NCI-H2107 treated with DMSO at 0.1 percent for 48 hours (cell line): ENCODE data around the gene HDLBP.

Experiments
- DNase-seq: peaks from one replicate; lab custom pipeline; 2025; ENCODE audit not compliant: unreplicated experiment; lab: John Stamatoyannopoulos, UW

HDLBP gene

DNA sequence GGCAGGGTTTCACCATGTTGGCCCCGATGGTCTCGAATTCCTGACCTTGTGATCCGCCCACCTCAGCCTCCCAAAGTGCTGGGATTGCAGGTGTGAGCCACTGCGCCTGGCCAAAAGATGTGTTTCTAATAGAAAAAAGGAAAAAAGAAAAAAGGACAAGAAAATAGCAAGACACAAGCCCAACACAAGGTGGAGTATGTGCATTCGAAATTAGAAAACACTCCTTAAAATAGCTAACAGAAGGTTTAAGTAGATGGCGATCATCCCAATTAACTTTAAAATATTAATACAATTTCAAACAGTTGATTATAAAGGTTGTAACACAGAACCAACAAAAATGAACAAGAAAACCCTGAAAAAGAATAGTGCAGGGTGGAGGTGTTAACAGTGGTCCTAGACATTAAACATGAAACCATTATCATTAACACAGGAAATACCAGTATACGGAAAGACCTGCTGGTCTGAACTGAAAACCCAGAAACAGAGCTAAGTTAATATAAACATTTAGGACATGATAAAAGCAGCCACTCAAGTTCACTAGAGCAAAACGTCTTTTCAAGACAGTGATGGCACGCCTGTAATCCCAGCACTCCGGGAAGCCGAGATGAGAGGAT, 57.9 kb downstream of the HDLBP start:
- DNase-seq: no peak

DNA sequence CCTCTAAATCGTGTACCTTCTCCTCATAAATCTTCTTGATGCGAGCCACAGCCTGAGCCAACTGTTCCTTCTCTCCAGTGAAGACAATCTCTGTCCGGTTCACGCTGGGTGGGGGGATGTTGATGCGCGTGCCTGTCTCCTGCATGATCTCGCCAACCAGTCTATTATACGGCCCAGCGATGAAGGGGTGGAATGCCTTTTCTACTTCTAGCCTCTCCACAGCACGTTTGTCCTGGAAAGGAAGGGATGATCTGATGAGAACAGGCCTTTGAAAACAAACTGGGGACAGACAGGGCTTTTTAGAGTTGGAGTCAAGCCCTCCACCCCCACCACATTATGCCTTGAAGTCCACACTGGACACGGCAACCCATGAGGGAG, 59.3 kb downstream of the HDLBP start:
- no peak for DNase-seq

DNA sequence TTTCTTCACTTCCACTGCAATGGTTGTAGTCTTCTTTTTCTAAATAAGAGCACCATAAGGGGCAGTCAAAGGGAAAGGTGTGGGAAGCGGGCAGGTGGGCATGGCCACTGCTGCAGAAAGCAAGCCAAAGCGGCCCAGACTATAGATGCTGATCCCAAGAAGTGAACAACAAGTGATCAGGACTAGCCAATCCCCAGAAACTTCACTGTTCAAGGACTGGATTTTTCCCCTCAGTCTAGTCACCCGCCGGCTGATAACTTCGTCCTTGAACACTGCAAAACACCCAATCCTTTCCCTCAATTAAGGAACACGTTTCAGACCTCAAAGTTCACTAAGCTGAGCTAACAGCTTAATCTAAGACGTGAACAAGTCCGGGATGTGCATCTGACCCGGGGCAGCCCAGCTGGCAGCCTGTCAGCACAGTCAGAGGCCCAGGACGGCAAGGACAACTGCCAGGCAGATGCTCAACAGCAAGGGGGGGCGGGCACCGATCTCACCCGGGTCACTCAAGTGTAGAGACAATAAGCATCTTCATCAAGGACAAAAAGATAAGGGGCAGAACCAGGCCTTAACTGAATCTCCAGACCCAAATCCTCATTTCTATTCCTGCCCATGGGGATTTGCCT, 59.8 kb downstream of the HDLBP start:
- no peak for DNase-seq

DNA sequence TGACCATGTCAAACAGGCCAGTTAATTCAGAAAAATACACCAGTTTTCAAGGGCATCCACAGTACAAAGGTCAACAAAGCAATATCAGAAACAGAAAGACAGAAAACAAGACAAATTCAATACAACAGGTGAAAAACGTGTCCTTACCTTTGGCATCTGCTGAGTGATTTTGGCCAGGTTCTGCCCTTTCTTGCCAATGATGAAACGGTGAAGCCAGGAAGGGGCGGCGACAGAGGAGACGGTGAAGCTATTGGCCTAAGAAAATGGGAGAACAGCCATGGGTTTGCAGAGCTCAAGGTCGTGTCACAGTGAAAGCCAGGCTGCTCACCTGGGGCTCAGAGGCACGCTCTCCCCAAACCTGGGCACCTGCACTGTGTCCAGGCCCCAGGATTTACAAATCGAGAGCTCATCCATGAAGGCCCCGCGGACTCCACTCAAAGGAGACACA, 60.5 kb downstream of the HDLBP start:
- DNase-seq: no peak

DNA sequence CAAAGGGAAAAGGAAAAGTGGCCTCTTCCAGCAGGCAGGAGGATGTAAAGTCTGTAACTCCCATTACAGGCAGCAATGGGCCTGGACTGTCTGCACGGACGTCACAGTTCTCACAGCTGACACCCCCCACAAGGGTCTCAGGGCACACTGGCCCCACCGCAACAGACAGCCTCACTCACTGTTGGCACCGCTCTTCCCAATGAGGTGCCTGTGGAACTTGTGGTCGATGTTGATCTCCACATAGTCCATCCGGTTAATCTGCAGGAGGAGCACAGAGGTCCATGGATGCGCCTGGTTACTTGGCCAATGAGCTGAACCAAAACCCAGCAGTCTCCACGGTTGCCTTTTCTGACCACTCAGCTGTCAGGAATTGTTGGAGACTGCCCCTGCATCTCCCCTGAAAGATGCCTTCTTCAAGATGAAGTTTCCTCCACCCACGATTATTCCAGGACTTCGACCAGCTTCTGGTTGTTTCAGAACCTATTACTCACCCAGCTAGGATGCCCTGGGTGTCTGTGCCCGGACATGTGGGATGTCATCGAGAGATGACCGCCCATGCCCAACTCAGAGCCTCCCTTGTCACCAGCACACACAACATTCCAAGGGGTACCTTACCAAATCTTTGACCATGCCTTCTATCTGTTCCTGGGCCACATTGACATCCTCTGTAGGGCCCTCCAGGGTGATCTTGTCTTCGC, 62.5 kb downstream of the HDLBP start:
- DNase-seq: no peak

DNA sequence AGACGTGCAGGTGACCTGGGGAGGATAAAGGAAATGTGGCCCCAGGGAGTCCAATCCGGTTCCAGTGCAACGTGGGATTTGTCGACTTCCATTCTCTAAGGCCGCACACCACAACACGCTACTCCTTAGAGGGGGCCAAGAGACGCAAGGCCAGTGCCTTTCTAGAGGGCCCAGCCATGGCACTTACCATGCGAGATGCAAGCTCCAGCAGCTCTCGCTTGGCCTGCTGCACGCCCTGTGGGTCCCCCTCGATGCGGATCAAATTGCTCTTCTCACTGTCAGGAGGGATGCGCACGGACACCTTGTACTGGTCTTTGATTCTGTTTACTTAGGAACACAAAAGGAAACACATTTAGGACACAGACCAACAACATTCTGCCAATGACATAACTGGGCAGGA, 65.8 kb downstream of the HDLBP start:
- DNase-seq: no peak

DNA sequence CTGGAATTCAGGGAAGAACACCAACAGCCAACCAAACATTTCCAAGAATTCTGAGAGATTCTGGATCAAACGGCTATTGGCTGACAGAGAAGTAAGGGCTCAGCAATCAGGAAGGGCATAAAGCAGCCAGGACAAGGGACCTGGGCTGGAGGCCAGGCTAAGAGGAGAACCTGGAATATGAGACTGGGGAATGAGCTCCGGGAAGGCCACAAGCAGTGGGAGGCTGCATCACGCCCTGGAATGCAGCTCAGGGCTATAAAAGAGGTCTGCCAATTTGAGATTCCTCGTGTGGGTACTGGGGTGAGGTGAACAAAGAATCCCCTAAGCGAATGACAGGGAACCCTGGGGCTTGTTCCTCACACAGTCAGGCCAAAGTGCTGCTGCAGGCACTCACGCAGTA, 66.6 kb downstream of the HDLBP start:
- DNase-seq: no peak

DNA sequence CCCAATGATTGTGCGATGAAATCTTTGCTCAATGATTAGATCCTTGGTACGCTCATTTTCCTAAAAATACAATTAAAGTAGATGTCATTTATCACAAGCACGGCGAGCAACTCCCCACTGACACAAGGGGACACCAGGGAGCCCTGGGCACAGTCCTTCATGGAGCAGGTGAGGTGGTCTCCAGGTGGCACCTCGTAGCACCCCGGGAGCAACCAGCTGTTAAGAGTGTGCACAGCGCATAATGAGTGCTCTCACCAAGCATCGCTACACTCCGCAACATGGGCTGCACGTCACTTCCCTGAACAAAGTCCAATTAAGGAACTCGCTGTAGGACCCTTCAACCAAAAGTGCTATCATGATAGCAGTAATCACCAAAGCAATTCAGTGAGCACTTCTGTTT, 67.2 kb downstream of the HDLBP start:
- no peak for DNase-seq

DNA sequence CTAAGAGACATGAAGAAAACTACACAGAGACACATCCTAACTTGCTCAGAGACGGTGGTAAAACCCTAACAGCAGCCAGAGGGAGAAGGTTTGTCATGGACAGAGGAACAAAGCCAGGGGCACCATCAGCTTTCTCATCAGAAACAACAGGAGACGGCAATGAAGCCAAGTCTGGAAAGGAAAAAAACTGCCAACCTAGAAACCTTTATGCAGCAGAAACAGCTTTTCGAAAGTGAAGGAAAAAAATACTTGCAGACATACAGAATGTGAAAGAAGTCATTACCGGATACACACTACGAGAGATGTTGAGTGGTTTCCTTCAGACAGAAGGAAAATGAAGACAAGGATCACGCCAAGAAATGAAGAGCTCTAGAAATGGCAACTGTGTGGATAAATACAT, 71.1 kb downstream of the HDLBP start:
- DNase-seq: no peak

DNA sequence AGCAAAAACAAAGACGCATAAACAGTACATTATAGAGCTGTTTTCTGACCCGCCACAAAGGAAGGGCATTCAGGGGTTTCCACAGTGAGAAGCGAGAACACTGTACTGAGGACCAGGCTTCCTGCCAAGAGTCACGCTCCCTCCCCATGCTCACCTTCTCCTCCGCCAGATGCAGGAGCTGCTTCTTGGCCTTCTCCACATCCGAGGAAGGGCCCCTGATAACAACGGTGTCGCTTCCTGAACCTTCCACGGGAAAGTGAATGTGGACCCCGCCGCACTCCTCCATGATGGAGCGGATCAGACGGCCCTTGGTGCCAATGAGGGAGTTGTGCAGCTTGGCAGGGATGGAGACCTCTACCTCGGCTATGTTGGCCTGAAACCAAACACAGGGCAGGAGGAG, 73.2 kb downstream of the HDLBP start:
- no peak for DNase-seq

DNA sequence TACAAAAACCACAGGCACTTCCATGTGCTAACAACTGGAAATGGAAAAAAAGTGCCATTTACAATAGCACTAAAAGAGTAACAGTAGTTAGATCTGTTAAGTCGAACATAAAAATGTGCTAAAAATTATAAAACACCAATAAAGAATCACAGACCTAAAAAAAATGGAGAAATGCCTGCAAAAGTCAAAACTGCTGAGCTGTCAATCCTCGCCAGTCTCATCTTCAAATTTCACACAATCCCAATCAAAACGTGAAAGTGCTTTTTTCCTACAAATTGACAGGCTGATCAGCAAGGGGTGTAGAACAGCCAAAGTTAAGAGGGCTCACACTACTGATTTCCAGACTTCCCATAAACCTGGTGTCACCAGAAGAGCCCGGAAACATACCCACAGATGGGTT, 73.8 kb downstream of the HDLBP start:
- no peak for DNase-seq

DNA sequence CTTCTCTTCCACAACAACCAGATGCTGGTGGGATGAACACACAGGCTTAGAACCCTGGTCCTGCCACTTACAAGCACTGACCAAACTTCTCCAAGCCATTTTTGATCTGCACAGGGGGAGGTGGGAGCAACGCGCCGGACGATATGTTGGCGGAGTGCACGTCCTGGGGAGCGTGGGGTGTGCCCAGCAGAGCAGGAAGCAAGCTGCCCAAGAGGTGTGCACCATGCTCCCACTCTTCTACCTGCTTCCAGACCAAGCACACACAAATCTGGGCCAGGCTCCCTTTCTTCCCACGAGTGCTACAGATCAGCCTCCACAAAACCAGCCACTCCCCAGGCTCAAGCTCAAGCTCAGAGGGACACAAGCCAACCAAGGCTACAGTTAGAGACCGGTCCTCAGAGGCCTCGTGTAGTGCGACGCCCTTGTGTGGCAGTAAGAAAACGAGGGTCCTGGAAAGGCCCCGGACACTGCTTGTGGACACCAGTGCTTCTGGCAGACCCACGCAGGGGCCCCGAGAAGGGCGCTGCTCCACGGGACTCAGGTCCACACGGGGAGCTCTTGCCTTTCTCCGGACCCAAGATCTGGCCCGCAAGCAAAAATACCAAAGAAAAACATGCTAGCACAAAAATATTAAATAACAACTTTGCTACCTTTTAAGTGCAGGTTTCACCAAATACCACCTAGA, 75.0 kb downstream of the HDLBP start:
- DNase-seq: no peak

DNA sequence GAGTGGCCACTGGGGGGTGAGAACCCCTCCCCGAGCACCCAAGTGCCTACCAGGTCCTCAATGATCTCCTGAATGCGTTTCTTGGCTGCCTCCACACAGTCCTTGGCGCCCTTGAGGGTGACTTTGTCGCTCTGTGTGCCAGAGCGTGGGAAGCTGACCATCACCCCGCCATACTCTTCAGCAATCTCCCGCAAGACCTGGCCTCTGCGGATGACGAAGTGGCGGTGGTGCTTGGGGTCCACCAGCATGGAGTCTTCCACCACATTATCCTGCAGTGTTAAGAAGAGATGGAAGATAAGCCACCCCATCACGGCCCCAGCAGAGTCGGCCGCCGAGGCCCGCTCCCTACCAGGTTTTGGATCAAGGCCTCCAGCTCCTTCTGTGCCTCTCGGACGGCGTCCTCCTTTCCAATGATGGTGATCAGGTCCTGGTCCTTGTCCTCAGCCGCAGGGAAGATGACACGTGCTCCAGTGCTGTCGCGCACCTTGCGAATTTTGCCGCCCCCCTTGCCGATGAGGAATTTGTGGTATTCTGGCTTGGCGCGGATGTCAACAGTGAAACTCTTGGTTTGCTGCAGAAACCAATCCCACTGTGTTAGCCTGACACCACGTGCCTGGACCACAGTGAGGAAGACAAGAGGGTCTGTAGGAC, 75.8 kb downstream of the HDLBP start:
- DNase-seq: no peak

DNA sequence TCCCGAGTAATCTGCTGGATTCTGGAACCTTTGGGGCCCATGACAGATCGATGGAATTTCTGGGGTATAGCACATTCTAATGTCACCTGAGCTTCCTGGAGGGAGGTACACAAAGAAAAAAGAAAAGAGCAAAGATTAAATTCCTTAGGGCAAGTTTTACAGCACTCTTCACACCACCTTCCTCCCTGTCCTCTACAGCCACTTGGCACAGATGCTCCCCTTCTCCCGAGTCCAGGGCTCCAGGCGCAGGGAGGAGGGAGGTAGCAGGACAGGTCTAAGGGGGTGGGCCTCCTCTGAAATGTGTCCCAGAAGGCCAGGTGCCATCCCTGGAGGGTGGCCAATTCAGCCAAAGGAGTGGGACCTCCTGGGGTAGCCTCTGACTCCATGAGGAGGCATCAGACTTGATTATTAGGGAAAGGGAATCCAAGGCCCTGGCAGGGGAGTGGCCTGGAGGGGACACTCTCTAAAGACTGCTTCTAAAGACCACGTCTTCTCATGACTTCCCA, 76.7 kb downstream of the HDLBP start:
- no peak for DNase-seq

DNA sequence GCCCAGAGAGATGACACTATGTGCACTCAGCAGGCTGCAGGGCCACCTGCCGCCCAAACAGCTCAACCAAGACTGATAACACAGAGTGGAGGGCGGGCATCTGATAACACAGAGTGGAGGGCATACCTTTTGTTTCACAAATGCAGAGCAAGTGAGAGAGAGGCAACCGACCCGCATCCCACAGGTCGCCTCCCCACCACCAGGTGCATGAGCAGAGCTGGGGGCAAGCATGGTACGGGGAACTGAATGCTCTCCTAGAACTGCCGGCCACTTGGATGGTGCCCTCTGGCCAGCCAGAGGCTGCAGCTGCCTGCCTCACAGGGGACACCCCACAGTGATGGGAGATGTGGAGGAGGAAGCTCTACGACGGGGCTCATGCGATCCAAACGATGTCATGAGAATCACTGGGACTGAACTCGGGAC, 77.5 kb downstream of the HDLBP start:
- no peak for DNase-seq

DNA sequence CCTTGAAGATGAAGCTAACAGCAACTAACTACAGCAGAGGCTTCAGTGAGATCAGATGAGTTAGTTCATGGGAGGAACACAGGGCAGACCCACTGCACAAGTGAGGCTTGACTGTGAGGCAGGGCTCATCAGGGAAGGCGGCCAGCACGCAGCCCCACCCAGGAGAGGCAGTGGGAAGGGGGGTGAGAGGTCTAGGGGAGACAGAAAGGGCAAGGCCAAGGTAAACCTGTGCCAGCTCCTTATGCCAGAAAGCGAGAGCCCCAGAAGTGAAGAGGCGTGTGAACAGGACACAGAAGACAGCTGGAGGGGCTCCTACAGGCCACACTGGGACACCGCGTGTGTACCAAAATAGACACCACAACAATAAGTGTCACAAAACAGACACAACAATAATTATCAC, 78.4 kb downstream of the HDLBP start:
- no peak for DNase-seq

DNA sequence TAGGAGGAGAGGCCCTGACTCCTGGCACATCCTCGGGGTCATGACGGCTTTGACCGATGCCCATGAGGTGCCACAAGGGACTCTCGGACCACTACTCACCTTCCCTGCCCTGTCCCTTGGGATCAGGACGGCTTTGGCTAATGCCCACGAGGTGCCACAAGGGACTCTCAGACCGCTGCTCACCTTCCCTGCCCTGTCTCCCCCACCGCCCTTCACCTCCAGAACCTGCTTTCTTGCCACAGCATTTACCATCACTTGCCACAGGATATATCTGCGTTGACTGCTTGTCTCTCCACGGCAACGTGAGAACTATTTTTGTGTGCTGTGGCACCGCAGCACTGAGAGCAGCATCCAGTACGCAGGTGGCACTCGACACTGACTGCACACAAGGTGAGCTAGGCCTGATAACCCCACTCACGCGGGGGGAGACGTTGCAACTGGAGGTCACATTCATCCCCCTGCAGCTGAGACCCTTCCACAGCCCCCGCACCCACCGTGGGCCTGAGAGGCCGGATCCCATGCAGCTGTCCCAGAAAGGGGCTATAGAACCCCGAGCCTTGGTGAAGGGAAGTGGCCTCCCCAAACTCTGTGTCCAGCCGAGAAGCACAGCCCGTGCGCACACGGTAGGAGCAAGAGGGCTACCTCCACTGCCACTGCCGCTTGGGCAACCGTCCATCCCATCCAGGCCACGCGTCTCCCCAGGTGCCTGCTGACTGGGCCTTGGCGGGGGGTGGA, 79.4 kb downstream of the HDLBP start:
- DNase-seq: no peak

DNA sequence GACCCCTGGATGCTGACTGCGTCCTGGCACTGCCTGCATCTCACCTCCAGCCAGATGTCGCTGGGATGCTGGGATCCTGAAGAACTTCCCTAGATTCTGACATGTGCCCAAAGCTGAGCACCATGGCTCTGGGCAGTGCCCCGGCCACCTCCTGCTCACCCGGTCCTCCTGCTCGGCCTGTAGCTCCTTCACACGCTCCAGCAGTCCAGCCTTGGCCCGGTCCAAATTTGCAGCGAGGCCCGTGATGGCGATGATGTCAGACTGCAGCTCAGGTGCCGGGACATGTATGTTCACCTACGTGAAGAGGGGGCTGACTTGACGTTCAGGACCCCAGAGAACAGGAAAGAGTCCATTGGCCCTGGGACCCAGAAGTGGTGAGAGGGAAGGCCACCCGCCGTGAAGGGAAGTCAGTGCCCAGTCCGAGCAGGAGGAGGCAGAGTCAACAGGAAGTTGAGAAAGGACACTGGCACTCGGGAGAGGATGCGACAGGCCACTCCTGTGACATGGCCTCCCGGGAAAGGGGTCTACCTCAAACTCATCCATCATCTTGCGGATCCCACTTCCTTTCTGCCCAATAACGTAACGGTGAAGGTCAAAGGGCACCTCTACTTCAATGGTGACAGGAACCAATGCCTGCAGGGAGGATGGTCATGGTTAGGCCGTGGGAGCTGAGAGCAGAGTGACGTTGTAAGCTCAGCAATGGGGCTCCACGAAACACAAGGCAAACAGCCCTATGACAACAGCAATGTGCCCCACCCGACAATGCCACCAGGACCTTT, 80.3 kb downstream of the HDLBP start:
- no peak for DNase-seq

DNA sequence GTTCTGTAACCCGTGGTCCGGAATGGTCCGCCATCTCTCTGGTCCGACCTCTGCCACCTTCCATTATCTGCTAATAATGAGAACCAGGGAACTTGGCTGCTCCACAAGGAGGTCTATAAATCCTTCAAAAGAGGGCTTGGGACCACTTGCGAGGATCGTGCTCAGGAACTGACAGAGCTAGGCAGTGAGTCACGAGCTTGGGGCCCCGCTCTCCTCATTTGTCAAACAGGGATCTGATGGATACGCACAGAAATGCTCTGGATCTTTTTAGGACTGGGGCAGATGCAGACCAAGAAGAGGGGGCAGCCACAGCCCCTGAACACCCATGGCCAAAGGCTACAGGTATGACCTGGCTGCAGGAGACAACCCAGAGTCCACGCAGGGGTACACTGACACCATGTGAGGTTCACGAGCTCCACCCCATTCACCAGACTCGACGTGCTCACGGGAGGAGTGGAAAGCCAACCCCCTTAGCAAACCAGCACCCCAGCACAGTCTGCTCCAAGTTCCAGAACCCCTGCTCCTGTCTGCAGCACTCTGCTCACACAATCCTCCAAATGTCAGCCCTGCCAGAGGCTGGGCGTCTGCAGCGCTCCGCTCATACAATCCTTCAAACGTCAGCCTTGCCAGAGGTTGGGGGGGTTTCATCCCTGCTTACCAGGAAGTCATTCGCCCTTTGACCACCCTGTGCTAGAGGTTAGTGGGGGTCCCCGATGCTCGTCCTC, 81.2 kb downstream of the HDLBP start:
- no peak for DNase-seq
